ENCODE data around the gene IL36B. TPM values are rescaled to one million over a fixed set of nuclear protein-coding genes. Genes with fewer than 3 reads are reported as not detected.
"Not testable (repeated sequence)": the region's sequence is repeated elsewhere in the genome, so short reads cannot be mapped to it uniquely, and the experiment has no call there.

Gene IL36B
- not detected for total RNA-seq

- H3K4me1 ChIP-seq = no peaks in the 10 kb centered on the region
- no peak within 1 kb of the TSS for H3K4me3 ChIP-seq
- H3K9me3 ChIP-seq = peaks cover 0 to 9% (median 0%) of the 10 kb centered on the region in 4 donors
- no peak for DNase-seq
- H3K36me3 ChIP-seq = no peaks in the 10 kb centered on the region
- no peaks in the 10 kb centered on the region for H3K27me3 ChIP-seq
- TF ChIP-seq CTCF (IDR thresholded peaks at IDR 0.05) (no peak), POLR2A (IDR thresholded peaks at IDR 0.05) (no peak)
- H3K27ac ChIP-seq = no peak within 1 kb of the TSS
Measured at GRCh38 chr2:113052396-113052917, at the start of gene IL36B. TSS of gene IL36B (minus strand) at chr2:113052867.

- Histone ChIP-seq H3K9me3 (no peaks in the 10 kb centered on the region), H3K4me1 (no peaks in the 10 kb centered on the region), H3K27me3 (no peaks in the 10 kb centered on the region), H3K4me3 (no peak overlapping the region), H3K36me3 (no peaks in the 10 kb centered on the region), H3K27ac (no peak overlapping the region)
- TF ChIP-seq POLR2A (IDR thresholded peaks at IDR 0.05) (no peak), CTCF (IDR thresholded peaks at IDR 0.05) (no peak)
- DNase-seq = no peak
Measured at GRCh38 chr2:113102133-113102532, 49.5 kb upstream of the IL36B start.

GRCh38 chr2:113098532-113098931 is 45.9 kb upstream of the IL36B start:
- TF ChIP-seq CTCF (IDR thresholded peaks at IDR 0.05) (no peak), POLR2A (IDR thresholded peaks at IDR 0.05) (no peak)
- no peaks in the 10 kb centered on the region for H3K4me1 ChIP-seq
- no peak overlapping the region for H3K27ac ChIP-seq
- no peaks in the 10 kb centered on the region for H3K9me3 ChIP-seq
- no peak overlapping the region for H3K4me3 ChIP-seq
- no peak for DNase-seq
- no peaks in the 10 kb centered on the region for H3K27me3 ChIP-seq
- no peaks in the 10 kb centered on the region for H3K36me3 ChIP-seq

GRCh38 chr2:113098041-113098440 is 45.4 kb upstream of the IL36B start:
- DNase-seq = no peak
- no peaks in the 10 kb centered on the region for H3K36me3 ChIP-seq
- no peaks in the 10 kb centered on the region for H3K4me1 ChIP-seq
- TF ChIP-seq POLR2A (IDR thresholded peaks at IDR 0.05) = no peak
- TF ChIP-seq CTCF (IDR thresholded peaks at IDR 0.05) = no peak
- no peak overlapping the region for H3K27ac ChIP-seq
- no peaks in the 10 kb centered on the region for H3K27me3 ChIP-seq
- no peaks in the 10 kb centered on the region for H3K9me3 ChIP-seq
- no peak overlapping the region for H3K4me3 ChIP-seq

- not testable (repeated sequence) for H3K36me3 ChIP-seq, H3K27me3 ChIP-seq, H3K4me1 ChIP-seq, DNase-seq, H3K27ac ChIP-seq, H3K9me3 ChIP-seq, H3K4me3 ChIP-seq
Measured at GRCh38 chr2:113096842-113097618, 44.4 kb upstream of the IL36B start.

GRCh38 chr2:113096306-113096705 is 43.6 kb upstream of the IL36B start:
- H3K36me3 ChIP-seq, H3K27me3 ChIP-seq, H3K4me1 ChIP-seq, H3K27ac ChIP-seq, H3K4me3 ChIP-seq, DNase-seq, H3K9me3 ChIP-seq: not testable (repeated sequence)

GRCh38 chr2:113093613-113093977 is 40.9 kb upstream of the IL36B start:
- Histone ChIP-seq H3K27ac (no peak overlapping the region), H3K9me3 (no peaks in the 10 kb centered on the region), H3K27me3 (no peaks in the 10 kb centered on the region), H3K36me3 (no peaks in the 10 kb centered on the region), H3K4me1 (no peaks in the 10 kb centered on the region), H3K4me3 (no peak overlapping the region)
- no peak for DNase-seq
- no peak for TF ChIP-seq CTCF (IDR thresholded peaks at IDR 0.05)
- no peak for TF ChIP-seq POLR2A (IDR thresholded peaks at IDR 0.05)

All from Peyer's patch (tissue), 4 donors.